ENCODE data around the gene CBX6. TPM values are rescaled to one million over a fixed set of nuclear protein-coding genes. Genes with fewer than 3 reads are reported as not detected.

The CBX6 gene
- total and polyA plus RNA-seq, 9 of the 15 experiments (the other 6 are each of a cell fraction or from before 2014, with no cell fraction given) = 0.75 to 31.6 (median 8.0) TPM

GRCh38 chr22:38890377-38890776, 18.4 kb upstream of the CBX6 start:
- peaks cover 2 to 10% of the 10 kb centered on the region in 2 experiments; a peak in 3 of 5 replicates for H3K27me3 ChIP-seq (ENCODE audit: control insufficient read depth in 2 of 2, insufficient read depth in 2 of 2, low read length in 2 of 2)
- H3K4me2 ChIP-seq (ENCODE audit: insufficient read depth, low read length) = no peak overlapping the region
- H3K9me3 ChIP-seq (replicated peaks; ENCODE audit: control insufficient read depth, insufficient read depth, low read depth, low read length) = no peaks in the 10 kb centered on the region
- DNase-seq (ENCODE audit: extremely low read depth in 1 of 4, low spot score in 3 of 4) (no peak), ATAC-seq (no peak), FAIRE-seq (no peak)
- POLR2A ChIA-PET = no interaction called here
- CTCF ChIA-PET (ENCODE audit: low intra/inter-chr PET ratio) = no interaction called here
- in situ Hi-C loops (cut with MboI) (no loop called here), intact Hi-C loops (cut with micrococcal nuclease) (no loop called here)
- H3K4me3 ChIP-seq = no peak overlapping the region
- H3K79me2 ChIP-seq (ENCODE audit: control insufficient read depth, insufficient read depth, low read length) = no peaks in the 10 kb centered on the region
- WGBS (ENCODE audit: insufficient coverage, low coverage, missing lambda C conversion rate) = 19% methylated on average over 3 of the region's 5 CpGs
- H3K9ac ChIP-seq (ENCODE audit: insufficient read depth in 1 of 2, low read depth in 2 of 2, low read length in 2 of 2) = no peak overlapping the region
- H3K27ac ChIP-seq (ENCODE audit: extremely low read depth, low read depth, low read length) = no peak overlapping the region
- BruUV-seq (replicated peaks) = no TSS peak
- no peak overlapping the region for H2AFZ ChIP-seq (ENCODE audit: low read depth, low read length)
- no peaks in the 10 kb centered on the region for H4K20me1 ChIP-seq (replicated peaks; ENCODE audit: control insufficient read depth, insufficient read depth, low read length)
- no peaks in the 10 kb centered on the region for H3K9me1 ChIP-seq (ENCODE audit: control insufficient read depth, insufficient read depth, low read length)
- no peaks in the 10 kb centered on the region for H3K4me1 ChIP-seq (replicated peaks in 1 of 2; ENCODE audit: control insufficient read depth in 2 of 2, insufficient read depth in 2 of 2, low read length in 2 of 2)
- no peaks in the 10 kb centered on the region for H3K36me3 ChIP-seq (ENCODE audit: control insufficient read depth, insufficient read depth, low read length)
- no peak for TF ChIP-seq CBX1 (IDR thresholded peaks at IDR 0.05; ENCODE audit: low read depth)
- TF ChIP-seq NCOA4 (IDR thresholded peaks at IDR 0.05; ENCODE audit: partially characterized antibody) = no peak
- TF ChIP-seq SMARCB1 (IDR thresholded peaks at IDR 0.05; ENCODE audit: insufficient read length, low read depth) = no peak
- TF ChIP-seq RBBP5 (IDR thresholded peaks at IDR 0.05; ENCODE audit: borderline replicate concordance, insufficient read depth, low read length, poor library complexity, severe bottlenecking) = no peak
- TF ChIP-seq, protein P1, sequence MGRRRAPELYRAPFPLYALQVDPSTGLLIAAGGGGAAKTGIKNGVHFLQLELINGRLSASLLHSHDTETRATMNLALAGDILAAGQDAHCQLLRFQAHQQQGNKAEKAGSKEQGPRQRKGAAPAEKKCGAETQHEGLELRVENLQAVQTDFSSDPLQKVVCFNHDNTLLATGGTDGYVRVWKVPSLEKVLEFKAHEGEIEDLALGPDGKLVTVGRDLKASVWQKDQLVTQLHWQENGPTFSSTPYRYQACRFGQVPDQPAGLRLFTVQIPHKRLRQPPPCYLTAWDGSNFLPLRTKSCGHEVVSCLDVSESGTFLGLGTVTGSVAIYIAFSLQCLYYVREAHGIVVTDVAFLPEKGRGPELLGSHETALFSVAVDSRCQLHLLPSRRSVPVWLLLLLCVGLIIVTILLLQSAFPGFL (CRISPR knock-in tag; IDR thresholded peaks at IDR 0.05) = no peak
- no peak for TF ChIP-seq ZBTB40 (IDR thresholded peaks at IDR 0.05)
- TF ChIP-seq ZBTB40 (CRISPR knock-in tag; IDR thresholded peaks at IDR 0.05) = no peak
- TF ChIP-seq, protein P2, sequence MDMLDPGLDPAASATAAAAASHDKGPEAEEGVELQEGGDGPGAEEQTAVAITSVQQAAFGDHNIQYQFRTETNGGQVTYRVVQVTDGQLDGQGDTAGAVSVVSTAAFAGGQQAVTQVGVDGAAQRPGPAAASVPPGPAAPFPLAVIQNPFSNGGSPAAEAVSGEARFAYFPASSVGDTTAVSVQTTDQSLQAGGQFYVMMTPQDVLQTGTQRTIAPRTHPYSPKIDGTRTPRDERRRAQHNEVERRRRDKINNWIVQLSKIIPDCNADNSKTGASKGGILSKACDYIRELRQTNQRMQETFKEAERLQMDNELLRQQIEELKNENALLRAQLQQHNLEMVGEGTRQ (CRISPR knock-in tag; IDR thresholded peaks at IDR 0.05) = no peak
- no peak for TF ChIP-seq ZNF41 (CRISPR knock-in tag; conservative IDR thresholded peaks at IDR 0.05)
- TF ChIP-seq, protein P3, sequence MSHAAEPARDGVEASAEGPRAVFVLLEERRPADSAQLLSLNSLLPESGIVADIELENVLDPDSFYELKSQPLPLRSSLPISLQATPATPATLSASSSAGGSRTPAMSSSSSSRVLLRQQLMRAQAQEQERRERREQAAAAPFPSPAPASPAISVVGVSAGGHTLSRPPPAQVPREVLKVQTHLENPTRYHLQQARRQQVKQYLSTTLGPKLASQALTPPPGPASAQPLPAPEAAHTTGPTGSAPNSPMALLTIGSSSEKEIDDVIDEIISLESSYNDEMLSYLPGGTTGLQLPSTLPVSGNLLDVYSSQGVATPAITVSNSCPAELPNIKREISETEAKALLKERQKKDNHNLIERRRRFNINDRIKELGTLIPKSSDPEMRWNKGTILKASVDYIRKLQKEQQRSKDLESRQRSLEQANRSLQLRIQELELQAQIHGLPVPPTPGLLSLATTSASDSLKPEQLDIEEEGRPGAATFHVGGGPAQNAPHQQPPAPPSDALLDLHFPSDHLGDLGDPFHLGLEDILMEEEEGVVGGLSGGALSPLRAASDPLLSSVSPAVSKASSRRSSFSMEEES (CRISPR knock-in tag; IDR thresholded peaks at IDR 0.05) = no peak
- TF ChIP-seq CAMTA2 (CRISPR knock-in tag; conservative IDR thresholded peaks at IDR 0.05) = no peak

Data from K562 (cell line).